ENCODE data around the gene EDN2.

DNA sequence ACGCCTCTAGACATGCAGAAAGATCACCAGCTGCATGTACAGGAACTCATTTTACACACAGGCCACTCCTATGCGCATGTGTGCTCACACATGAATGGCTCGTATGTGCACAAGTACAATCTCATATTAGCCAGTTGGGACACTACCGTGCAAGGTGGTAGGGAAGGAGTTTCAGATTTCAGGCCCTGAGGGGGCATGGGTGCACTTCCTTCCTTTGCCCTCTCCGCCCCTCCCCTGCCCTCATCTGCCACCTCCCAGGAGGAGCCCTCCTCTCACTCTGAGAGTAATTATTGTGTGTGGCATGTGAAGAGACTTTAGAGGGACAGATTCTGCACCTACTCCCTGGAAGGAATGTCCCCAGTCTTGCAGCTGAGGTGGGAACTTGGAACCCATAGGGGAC is 14.8 kb downstream of the EDN2 start:
- TF ChIP-seq, protein P1, sequence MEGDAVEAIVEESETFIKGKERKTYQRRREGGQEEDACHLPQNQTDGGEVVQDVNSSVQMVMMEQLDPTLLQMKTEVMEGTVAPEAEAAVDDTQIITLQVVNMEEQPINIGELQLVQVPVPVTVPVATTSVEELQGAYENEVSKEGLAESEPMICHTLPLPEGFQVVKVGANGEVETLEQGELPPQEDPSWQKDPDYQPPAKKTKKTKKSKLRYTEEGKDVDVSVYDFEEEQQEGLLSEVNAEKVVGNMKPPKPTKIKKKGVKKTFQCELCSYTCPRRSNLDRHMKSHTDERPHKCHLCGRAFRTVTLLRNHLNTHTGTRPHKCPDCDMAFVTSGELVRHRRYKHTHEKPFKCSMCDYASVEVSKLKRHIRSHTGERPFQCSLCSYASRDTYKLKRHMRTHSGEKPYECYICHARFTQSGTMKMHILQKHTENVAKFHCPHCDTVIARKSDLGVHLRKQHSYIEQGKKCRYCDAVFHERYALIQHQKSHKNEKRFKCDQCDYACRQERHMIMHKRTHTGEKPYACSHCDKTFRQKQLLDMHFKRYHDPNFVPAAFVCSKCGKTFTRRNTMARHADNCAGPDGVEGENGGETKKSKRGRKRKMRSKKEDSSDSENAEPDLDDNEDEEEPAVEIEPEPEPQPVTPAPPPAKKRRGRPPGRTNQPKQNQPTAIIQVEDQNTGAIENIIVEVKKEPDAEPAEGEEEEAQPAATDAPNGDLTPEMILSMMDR (IDR thresholded peaks at IDR 0.05), result no peak
- TF ChIP-seq POLR2AphosphoS5 (IDR thresholded peaks at IDR 0.05) (no peak), EP300 (IDR thresholded peaks at IDR 0.05) (no peak)

All from suprapubic skin (tissue), 4 donors.